Right lobe of liver (tissue), 4 donors: Measurements from ENCODE around the gene MFRP.

Source experiments
- POLR2A ChIP-seq: fragments of 450-650 bp; IDR thresholded peaks from one replicate; pipeline ENCODE4 v1.6.1; 2017; ENCODE audit warnings: antibody characterized with exemption, mild to moderate bottlenecking
- TF ChIP-seq, protein P1 (sequence below), 4 donors: fragments of 200-600 bp in 3 of 4; fragments of 450-650 bp in 1 of 4; IDR thresholded peaks; one replicate each; pipeline versions ENCODE4 v1.5.1 to v1.8.0; 2016 to 2022; ENCODE audit warnings: antibody characterized with exemption in 4 of 4, mild to moderate bottlenecking in 2 of 4
- donor health status: DM: no; HTN: no; CAD: no.
- donor health status: DM: no; HTN: no; CAD: no.
- donor health status: DM: no; HTN: yes; CAD: no.

DNA sequence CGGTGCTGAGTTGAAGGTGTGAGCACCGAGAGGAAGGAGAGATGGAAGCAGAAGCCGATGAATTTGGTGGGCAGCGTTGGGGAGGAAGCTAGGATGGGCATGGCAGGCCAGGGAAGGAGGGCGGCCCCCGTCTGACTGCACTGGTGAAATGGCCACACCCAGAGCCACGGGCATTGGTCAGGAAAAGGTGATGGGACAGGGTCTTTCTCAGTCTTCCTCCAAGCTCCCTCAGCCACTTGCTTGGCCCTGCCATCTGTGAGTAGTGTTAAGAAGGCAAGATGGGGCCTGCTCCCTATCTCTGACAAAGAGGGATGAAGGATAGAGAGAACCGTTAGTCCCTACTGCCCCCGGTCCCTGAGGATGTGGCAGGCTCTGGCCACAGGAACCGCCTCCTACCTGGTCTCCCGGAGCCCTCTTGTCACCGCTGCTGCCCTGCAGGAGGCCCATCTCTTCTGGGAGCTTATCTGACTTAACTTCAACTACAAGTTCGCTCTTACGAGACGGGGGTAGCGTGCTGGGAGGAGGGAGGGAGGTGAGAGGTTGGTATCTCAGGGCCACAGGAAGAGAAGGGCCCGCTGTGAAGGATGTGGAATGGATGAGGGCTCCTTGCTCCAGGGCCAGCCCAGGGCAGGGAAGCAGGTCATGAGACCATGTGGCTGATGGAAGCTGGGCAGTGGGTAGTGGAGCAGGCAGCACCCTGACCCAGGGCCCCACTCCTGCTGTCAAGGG lies 36.4 kb downstream of the MFRP start:
- TF ChIP-seq, protein P1, sequence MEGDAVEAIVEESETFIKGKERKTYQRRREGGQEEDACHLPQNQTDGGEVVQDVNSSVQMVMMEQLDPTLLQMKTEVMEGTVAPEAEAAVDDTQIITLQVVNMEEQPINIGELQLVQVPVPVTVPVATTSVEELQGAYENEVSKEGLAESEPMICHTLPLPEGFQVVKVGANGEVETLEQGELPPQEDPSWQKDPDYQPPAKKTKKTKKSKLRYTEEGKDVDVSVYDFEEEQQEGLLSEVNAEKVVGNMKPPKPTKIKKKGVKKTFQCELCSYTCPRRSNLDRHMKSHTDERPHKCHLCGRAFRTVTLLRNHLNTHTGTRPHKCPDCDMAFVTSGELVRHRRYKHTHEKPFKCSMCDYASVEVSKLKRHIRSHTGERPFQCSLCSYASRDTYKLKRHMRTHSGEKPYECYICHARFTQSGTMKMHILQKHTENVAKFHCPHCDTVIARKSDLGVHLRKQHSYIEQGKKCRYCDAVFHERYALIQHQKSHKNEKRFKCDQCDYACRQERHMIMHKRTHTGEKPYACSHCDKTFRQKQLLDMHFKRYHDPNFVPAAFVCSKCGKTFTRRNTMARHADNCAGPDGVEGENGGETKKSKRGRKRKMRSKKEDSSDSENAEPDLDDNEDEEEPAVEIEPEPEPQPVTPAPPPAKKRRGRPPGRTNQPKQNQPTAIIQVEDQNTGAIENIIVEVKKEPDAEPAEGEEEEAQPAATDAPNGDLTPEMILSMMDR (IDR thresholded peaks at IDR 0.05), result no peak
- no peak for TF ChIP-seq POLR2A
